Smooth muscle cell (in vitro differentiated cells): ENCODE data around the gene DZIP1L. TPM values are rescaled to one million over a fixed set of nuclear protein-coding genes. Genes with fewer than 3 reads are reported as not detected.

Experiments used
- DNase-seq: peaks from one replicate; lab custom pipeline; 2025; ENCODE audit not compliant: unreplicated experiment; lab: John Stamatoyannopoulos, UW
- H2AFZ ChIP-seq: fragments of 200-600 bp; sonication (generic); 2 replicates; pipeline ENCODE4 v1.6.0; 2016; ENCODE audit warnings: antibody characterized with exemption, low read depth, mild to moderate bottlenecking
- H3F3A ChIP-seq: fragments of 200-600 bp; sonication (generic); 2 replicates; pipeline ENCODE4 v1.6.0; 2017; ENCODE audit warnings: antibody characterized with exemption, low read depth
- H3K27ac ChIP-seq: fragments of 200-600 bp; sonication (generic); 2 replicates; pipeline ENCODE4 v1.5.1; 2016; ENCODE audit warnings: low read depth, mild to moderate bottlenecking
- H3K27me3 ChIP-seq: fragments of 200-600 bp; sonication (generic); 2 replicates; pipeline ENCODE4 v1.6.1; 2016; ENCODE audit warnings: low read depth, mild to moderate bottlenecking
- H3K36me3 ChIP-seq: fragments of 200-600 bp; sonication (generic); 2 replicates; pipeline ENCODE4 v1.5.1; 2016; ENCODE audit warnings: low read depth
- H3K4me1 ChIP-seq: fragments of 200-600 bp; sonication (generic); 2 replicates; pipeline ENCODE4 v1.5.1; 2016; ENCODE audit warnings: low read depth
- H3K4me2 ChIP-seq: fragments of 200-600 bp; sonication (generic); 2 replicates; pipeline ENCODE4 v1.6.0; 2016; ENCODE audit warnings: mild to moderate bottlenecking
- H3K4me3 ChIP-seq: fragments of 200-600 bp; sonication (generic); 2 replicates; pipeline ENCODE4 v1.5.1; 2016; ENCODE audit warnings: mild to moderate bottlenecking
- H3K79me2 ChIP-seq: fragments of 200-600 bp; sonication (generic); 2 replicates; pipeline ENCODE4 v1.6.0; 2016; ENCODE audit warnings: low read depth, mild to moderate bottlenecking
- H3K9ac ChIP-seq: fragments of 200-600 bp; sonication (generic); 2 replicates; pipeline ENCODE4 v1.6.0; 2016; ENCODE audit warnings: low read depth
- H3K9me3 ChIP-seq: fragments of 200-600 bp; sonication (generic); replicated peaks from 2 replicates; pipeline ENCODE4 v1.5.1; 2016; ENCODE audit warnings: low read depth
- H4K20me1 ChIP-seq: fragments of 200-600 bp; sonication (generic); 2 replicates; pipeline ENCODE4 v1.6.0; 2016; ENCODE audit warnings: low read depth
- CTCF ChIP-seq: fragments of 200-600 bp; sonication (generic); IDR thresholded peaks from 2 replicates; pipeline ENCODE4 v1.5.1; 2017; ENCODE audit warnings: borderline replicate concordance, mild to moderate bottlenecking, antibody characterized with exemption; ENCODE audit not compliant: insufficient read depth, poor library complexity, severe bottlenecking
- WGBS: methylation state at CpG from one replicate; pipeline ENCODE4 v1.1.7; 2016; ENCODE audit warnings: low lambda C conversion rate; 5-methylcytosine and 5-hydroxymethylcytosine counted together
- polyA plus RNA-seq: library from polyadenylated mRNA; unstranded; fragments of >200 nt; fragmentation: Nextera tagmentation; extraction: Ambion mirVana; gene quantifications from 2 replicates; pipeline ENCODE4 v1.2.1, GENCODE V29; 2016
- total RNA-seq: library from RNA; depleted of rRNA; stranded (reverse); fragments of >200 nt; gene quantifications from 2 replicates; pipeline ENCODE4 v1.2.3, GENCODE V29; 2014

DZIP1L gene
- total and polyA plus RNA-seq, 2 experiments from 2014 or later = 7.8 to 29.9 TPM

GRCh38 chr3:138099417-138099816 is 16.0 kb downstream of the DZIP1L start:
- Histone ChIP-seq H3F3A (no peaks in the 10 kb centered on the region), H3K27ac (no peak overlapping the region), H3K4me2 (no peak overlapping the region), H3K27me3 (no peaks in the 10 kb centered on the region), H2AFZ (no peak overlapping the region), H3K36me3 (peaks cover 9% of the 10 kb centered on the region), H3K79me2 (peaks cover under 1% of the 10 kb centered on the region), H3K9ac (no peak overlapping the region), H3K4me1 (no peaks in the 10 kb centered on the region), H4K20me1 (peaks cover 53% of the 10 kb centered on the region), H3K4me3 (no peak overlapping the region), H3K9me3 (no peaks in the 10 kb centered on the region)
- DNase-seq = no peak
- no peak for TF ChIP-seq CTCF

- no peaks in the 10 kb centered on the region for H3K4me1 ChIP-seq
- H3F3A ChIP-seq = no peaks in the 10 kb centered on the region
- no peak overlapping the region for H2AFZ ChIP-seq
- H3K4me3 ChIP-seq = no peak overlapping the region
- H4K20me1 ChIP-seq = peaks cover 37% of the 10 kb centered on the region
- TF ChIP-seq CTCF = peak; percentile 31
- no peak overlapping the region for H3K9ac ChIP-seq
- no peaks in the 10 kb centered on the region for H3K27me3 ChIP-seq
- H3K36me3 ChIP-seq = peaks cover 22% of the 10 kb centered on the region
- WGBS = 86% methylated on average over 12 of the region's 12 CpGs
- H3K27ac ChIP-seq = no peak overlapping the region
- H3K9me3 ChIP-seq = no peaks in the 10 kb centered on the region
- no peak overlapping the region for H3K4me2 ChIP-seq
- no peaks in the 10 kb centered on the region for H3K79me2 ChIP-seq
- no peak for DNase-seq
These were observed 17.9 kb downstream of the DZIP1L start for GRCh38 chr3:138097192-138098172.

- no peak for TF ChIP-seq CTCF
- Histone ChIP-seq H3K4me1 (no peaks in the 10 kb centered on the region), H3K36me3 (peaks cover 22% of the 10 kb centered on the region), H3F3A (no peaks in the 10 kb centered on the region), H4K20me1 (peaks cover 15% of the 10 kb centered on the region), H3K9me3 (no peaks in the 10 kb centered on the region), H2AFZ (no peak overlapping the region), H3K4me3 (no peak overlapping the region), H3K27me3 (no peaks in the 10 kb centered on the region), H3K79me2 (no peaks in the 10 kb centered on the region), H3K27ac (no peak overlapping the region), H3K4me2 (no peak overlapping the region), H3K9ac (no peak overlapping the region)
- WGBS = 37% methylated on average over 2 of the region's 2 CpGs
- DNase-seq = no peak
These were observed 21.7 kb downstream of the DZIP1L start for GRCh38 chr3:138093721-138094120.
